ENCODE results near the gene SBK1.

Gene SBK1

GRCh38 chr16:28261942-28262341, 30.4 kb upstream of the SBK1 start:
- no peaks in the 10 kb centered on the region; the same call in 1 of the 2 replicates for H3K27me3 ChIP-seq (ENCODE audit: control insufficient read depth, insufficient read depth, low read length)
- no peak overlapping the region for H3K4me3 ChIP-seq (ENCODE audit: low read length)
- no peak for DNase-seq (ENCODE audit: low read depth, low spot score)
- no peaks in the 10 kb centered on the region for H3K36me3 ChIP-seq (ENCODE audit: control insufficient read depth, insufficient read depth, low read length)
- no CpG with 5 or more reads among the region's 4 CpGs for WGBS (ENCODE audit: insufficient coverage, insufficient read length)
- peaks cover 6% of the 10 kb centered on the region for H3K4me1 ChIP-seq (ENCODE audit: control insufficient read depth, insufficient read depth, low read length)
- H3K27ac ChIP-seq (ENCODE audit: low read length) = no peak overlapping the region
- H3K9me3 ChIP-seq (ENCODE audit: control insufficient read depth, insufficient read depth, low read length) = no peaks in the 10 kb centered on the region

GRCh38 chr16:28263305-28263704, 29.0 kb upstream of the SBK1 start:
- H3K4me3 ChIP-seq (ENCODE audit: low read length) = no peak overlapping the region
- H3K27me3 ChIP-seq (ENCODE audit: control insufficient read depth, insufficient read depth, low read length) = no peaks in the 10 kb centered on the region
- no CpG with 5 or more reads among the region's 7 CpGs for WGBS (ENCODE audit: insufficient coverage, insufficient read length)
- H3K4me1 ChIP-seq (ENCODE audit: control insufficient read depth, insufficient read depth, low read length) = peaks cover 6% of the 10 kb centered on the region
- DNase-seq (ENCODE audit: low read depth, low spot score) = no peak
- no peaks in the 10 kb centered on the region for H3K36me3 ChIP-seq (ENCODE audit: control insufficient read depth, insufficient read depth, low read length)
- H3K27ac ChIP-seq (ENCODE audit: low read length) = no peak overlapping the region
- H3K9me3 ChIP-seq (ENCODE audit: control insufficient read depth, insufficient read depth, low read length) = no peaks in the 10 kb centered on the region

- peaks cover 2% of the 10 kb centered on the region for H3K4me1 ChIP-seq (ENCODE audit: control insufficient read depth, insufficient read depth, low read length)
- no peaks in the 10 kb centered on the region for H3K27me3 ChIP-seq (ENCODE audit: control insufficient read depth, insufficient read depth, low read length)
- no peaks in the 10 kb centered on the region for H3K9me3 ChIP-seq (ENCODE audit: control insufficient read depth, insufficient read depth, low read length)
- H3K27ac ChIP-seq (ENCODE audit: low read length) = no peak overlapping the region
- WGBS (ENCODE audit: insufficient coverage, insufficient read length) = no CpG with 5 or more reads among the region's 14 CpGs
- H3K4me3 ChIP-seq (ENCODE audit: low read length) = no peak overlapping the region
- no peak for DNase-seq (ENCODE audit: low read depth, low spot score)
- H3K36me3 ChIP-seq (ENCODE audit: control insufficient read depth, insufficient read depth, low read length) = no peaks in the 10 kb centered on the region
Measured at GRCh38 chr16:28264656-28265055, 27.7 kb upstream of the SBK1 start.

- Histone ChIP-seq H3K4me3 (ENCODE audit: low read length) (no peak overlapping the region), H3K9me3 (ENCODE audit: control insufficient read depth, insufficient read depth, low read length) (no peaks in the 10 kb centered on the region), H3K27me3 (ENCODE audit: control insufficient read depth, insufficient read depth, low read length) (no peaks in the 10 kb centered on the region), H3K4me1 (ENCODE audit: control insufficient read depth, insufficient read depth, low read length) (no peaks in the 10 kb centered on the region; the same call in 1 of the 2 replicates), H3K27ac (ENCODE audit: low read length) (no peak overlapping the region), H3K36me3 (ENCODE audit: control insufficient read depth, insufficient read depth, low read length) (no peaks in the 10 kb centered on the region)
- no peak for DNase-seq (ENCODE audit: low read depth, low spot score)
- WGBS (ENCODE audit: insufficient coverage, insufficient read length) = no CpG with 5 or more reads among the region's 5 CpGs
Measured at GRCh38 chr16:28265822-28266221, 26.5 kb upstream of the SBK1 start.

GRCh38 chr16:28267356-28267755, 25.0 kb upstream of the SBK1 start:
- H3K4me3 ChIP-seq (ENCODE audit: low read length) = no peak overlapping the region
- DNase-seq (ENCODE audit: low read depth, low spot score) = no peak
- no CpG with 5 or more reads among the region's 2 CpGs for WGBS (ENCODE audit: insufficient coverage, insufficient read length)

GRCh38 chr16:28273511-28273910, 18.8 kb upstream of the SBK1 start:
- no peak overlapping the region for H3K27ac ChIP-seq (ENCODE audit: low read length)
- H3K9me3 ChIP-seq (ENCODE audit: control insufficient read depth, insufficient read depth, low read length) = no peaks in the 10 kb centered on the region
- H3K4me1 ChIP-seq (ENCODE audit: control insufficient read depth, insufficient read depth, low read length) = 0 out of 2 replicates have a peak, but pooled peaks cover under 1% of the 10 kb centered on the region
- H3K36me3 ChIP-seq (ENCODE audit: control insufficient read depth, insufficient read depth, low read length) = no peaks in the 10 kb centered on the region
- DNase-seq (ENCODE audit: low read depth, low spot score) = no peak
- no peak overlapping the region for H3K4me3 ChIP-seq (ENCODE audit: low read length)
- no CpG with 5 or more reads among the region's 4 CpGs for WGBS (ENCODE audit: insufficient coverage, insufficient read length)
- no peaks in the 10 kb centered on the region; the same call in 1 of the 2 replicates for H3K27me3 ChIP-seq (ENCODE audit: control insufficient read depth, insufficient read depth, low read length)

More at GRCh38 chr16:28267356-28267755, 25.0 kb upstream of the SBK1 start:
- no peaks in the 10 kb centered on the region for H3K9me3 ChIP-seq (ENCODE audit: control insufficient read depth, insufficient read depth, low read length)
- no peaks in the 10 kb centered on the region for H3K27me3 ChIP-seq (ENCODE audit: control insufficient read depth, insufficient read depth, low read length)
- no peak overlapping the region for H3K27ac ChIP-seq (ENCODE audit: low read length)
- no peaks in the 10 kb centered on the region for H3K4me1 ChIP-seq (ENCODE audit: control insufficient read depth, insufficient read depth, low read length)
- H3K36me3 ChIP-seq (ENCODE audit: control insufficient read depth, insufficient read depth, low read length) = no peaks in the 10 kb centered on the region

GRCh38 chr16:28274676-28275075, 17.6 kb upstream of the SBK1 start:
- Histone ChIP-seq H3K27ac (ENCODE audit: low read length) (no peak overlapping the region), H3K4me3 (ENCODE audit: low read length) (no peak overlapping the region), H3K27me3 (ENCODE audit: control insufficient read depth, insufficient read depth, low read length) (no peaks in the 10 kb centered on the region; the same call in 1 of the 2 replicates), H3K9me3 (ENCODE audit: control insufficient read depth, insufficient read depth, low read length) (no peaks in the 10 kb centered on the region), H3K36me3 (ENCODE audit: control insufficient read depth, insufficient read depth, low read length) (no peaks in the 10 kb centered on the region), H3K4me1 (ENCODE audit: control insufficient read depth, insufficient read depth, low read length) (0 out of 2 replicates have a peak, but pooled peaks cover 1% of the 10 kb centered on the region)
- no CpG with 5 or more reads among the region's 5 CpGs for WGBS (ENCODE audit: insufficient coverage, insufficient read length)
- no peak for DNase-seq (ENCODE audit: low read depth, low spot score)

GRCh38 chr16:28276301-28276700, 16.0 kb upstream of the SBK1 start:
- Histone ChIP-seq H3K27me3 (ENCODE audit: control insufficient read depth, insufficient read depth, low read length) (no peaks in the 10 kb centered on the region; the same call in 1 of the 2 replicates), H3K36me3 (ENCODE audit: control insufficient read depth, insufficient read depth, low read length) (no peaks in the 10 kb centered on the region), H3K4me1 (ENCODE audit: control insufficient read depth, insufficient read depth, low read length) (0 out of 2 replicates have a peak, but pooled peaks cover 1% of the 10 kb centered on the region), H3K4me3 (ENCODE audit: low read length) (no peak overlapping the region), H3K27ac (ENCODE audit: low read length) (no peak overlapping the region), H3K9me3 (ENCODE audit: control insufficient read depth, insufficient read depth, low read length) (no peaks in the 10 kb centered on the region)
- no peak for DNase-seq (ENCODE audit: low read depth, low spot score)
- WGBS (ENCODE audit: insufficient coverage, insufficient read length) = no CpG with 5 or more reads among the region's 11 CpGs

GRCh38 chr16:28277537-28278388, 14.6 kb upstream of the SBK1 start:
- H3K4me1 ChIP-seq (ENCODE audit: control insufficient read depth, insufficient read depth, low read length) = 0 out of 2 replicates have a peak, but pooled peaks cover 1% of the 10 kb centered on the region
- no peak overlapping the region for H3K27ac ChIP-seq (ENCODE audit: low read length)
- no CpG with 5 or more reads among the region's 44 CpGs for WGBS (ENCODE audit: insufficient coverage, insufficient read length)
- peak; percentile 83 for DNase-seq (ENCODE audit: low read depth, low spot score)
- peak overlapping the region; percentile 37; the same call in 1 of the 2 replicates for H3K4me3 ChIP-seq (ENCODE audit: low read length)
- H3K27me3 ChIP-seq (ENCODE audit: control insufficient read depth, insufficient read depth, low read length) = no peaks in the 10 kb centered on the region; the same call in 1 of the 2 replicates
- no peaks in the 10 kb centered on the region for H3K36me3 ChIP-seq (ENCODE audit: control insufficient read depth, insufficient read depth, low read length)
- no peaks in the 10 kb centered on the region for H3K9me3 ChIP-seq (ENCODE audit: control insufficient read depth, insufficient read depth, low read length)

- no peak overlapping the region for H3K27ac ChIP-seq (ENCODE audit: low read length)
- H3K27me3 ChIP-seq (ENCODE audit: control insufficient read depth, insufficient read depth, low read length) = no peaks in the 10 kb centered on the region; the same call in 1 of the 2 replicates
- no peak for DNase-seq (ENCODE audit: low read depth, low spot score)
- no peaks in the 10 kb centered on the region for H3K9me3 ChIP-seq (ENCODE audit: control insufficient read depth, insufficient read depth, low read length)
- WGBS (ENCODE audit: insufficient coverage, insufficient read length) = no CpG with 5 or more reads among the region's 6 CpGs
- H3K36me3 ChIP-seq (ENCODE audit: control insufficient read depth, insufficient read depth, low read length) = no peaks in the 10 kb centered on the region
- H3K4me1 ChIP-seq (ENCODE audit: control insufficient read depth, insufficient read depth, low read length) = 0 out of 2 replicates have a peak, but pooled peaks cover 1% of the 10 kb centered on the region
- H3K4me3 ChIP-seq (ENCODE audit: low read length) = no peak overlapping the region
Measured at GRCh38 chr16:28279006-28279405, 13.3 kb upstream of the SBK1 start.
